Smooth muscle cell (in vitro differentiated cells): ENCODE data around the gene AKAP9. TPM values are rescaled to one million over a fixed set of nuclear protein-coding genes. Genes with fewer than 3 reads are reported as not detected.
"Not testable (repeated sequence)": the region's sequence is repeated elsewhere in the genome, so short reads cannot be mapped to it uniquely, and the experiment has no call there.

Source experiments
- DNase-seq: peaks from one replicate; lab custom pipeline; 2025; ENCODE audit not compliant: unreplicated experiment; lab: John Stamatoyannopoulos, UW
- H2AFZ ChIP-seq: fragments of 200-600 bp; sonication (generic); 2 replicates; pipeline ENCODE4 v1.6.0; 2016; ENCODE audit warnings: antibody characterized with exemption, low read depth, mild to moderate bottlenecking
- H3F3A ChIP-seq: fragments of 200-600 bp; sonication (generic); 2 replicates; pipeline ENCODE4 v1.6.0; 2017; ENCODE audit warnings: antibody characterized with exemption, low read depth
- H3K27ac ChIP-seq: fragments of 200-600 bp; sonication (generic); 2 replicates; pipeline ENCODE4 v1.5.1; 2016; ENCODE audit warnings: low read depth, mild to moderate bottlenecking
- H3K27me3 ChIP-seq: fragments of 200-600 bp; sonication (generic); 2 replicates; pipeline ENCODE4 v1.6.1; 2016; ENCODE audit warnings: low read depth, mild to moderate bottlenecking
- H3K36me3 ChIP-seq: fragments of 200-600 bp; sonication (generic); 2 replicates; pipeline ENCODE4 v1.5.1; 2016; ENCODE audit warnings: low read depth
- H3K4me1 ChIP-seq: fragments of 200-600 bp; sonication (generic); 2 replicates; pipeline ENCODE4 v1.5.1; 2016; ENCODE audit warnings: low read depth
- H3K4me2 ChIP-seq: fragments of 200-600 bp; sonication (generic); 2 replicates; pipeline ENCODE4 v1.6.0; 2016; ENCODE audit warnings: mild to moderate bottlenecking
- H3K4me3 ChIP-seq: fragments of 200-600 bp; sonication (generic); 2 replicates; pipeline ENCODE4 v1.5.1; 2016; ENCODE audit warnings: mild to moderate bottlenecking
- H3K79me2 ChIP-seq: fragments of 200-600 bp; sonication (generic); 2 replicates; pipeline ENCODE4 v1.6.0; 2016; ENCODE audit warnings: low read depth, mild to moderate bottlenecking
- H3K9ac ChIP-seq: fragments of 200-600 bp; sonication (generic); 2 replicates; pipeline ENCODE4 v1.6.0; 2016; ENCODE audit warnings: low read depth
- H3K9me3 ChIP-seq: fragments of 200-600 bp; sonication (generic); replicated peaks from 2 replicates; pipeline ENCODE4 v1.5.1; 2016; ENCODE audit warnings: low read depth
- H4K20me1 ChIP-seq: fragments of 200-600 bp; sonication (generic); 2 replicates; pipeline ENCODE4 v1.6.0; 2016; ENCODE audit warnings: low read depth
- CTCF ChIP-seq: fragments of 200-600 bp; sonication (generic); IDR thresholded peaks from 2 replicates; pipeline ENCODE4 v1.5.1; 2017; ENCODE audit warnings: borderline replicate concordance, mild to moderate bottlenecking, antibody characterized with exemption; ENCODE audit not compliant: insufficient read depth, poor library complexity, severe bottlenecking
- WGBS: methylation state at CpG from one replicate; pipeline ENCODE4 v1.1.7; 2016; ENCODE audit warnings: low lambda C conversion rate; 5-methylcytosine and 5-hydroxymethylcytosine counted together
- polyA plus RNA-seq: library from polyadenylated mRNA; unstranded; fragments of >200 nt; fragmentation: Nextera tagmentation; extraction: Ambion mirVana; gene quantifications from 2 replicates; pipeline ENCODE4 v1.2.1, GENCODE V29; 2016
- total RNA-seq: library from RNA; depleted of rRNA; stranded (reverse); fragments of >200 nt; gene quantifications from 2 replicates; pipeline ENCODE4 v1.2.3, GENCODE V29; 2014

AKAP9 gene
- total and polyA plus RNA-seq, 2 experiments from 2014 or later: 41.7 to 57.8 TPM

- H3K9ac ChIP-seq: no peak overlapping the region
- H3K27me3 ChIP-seq: no peaks in the 10 kb centered on the region
- no peak for TF ChIP-seq CTCF
- no peak overlapping the region for H3K4me2 ChIP-seq
- no peaks in the 10 kb centered on the region for H3K79me2 ChIP-seq
- H3F3A ChIP-seq: no peaks in the 10 kb centered on the region
- H4K20me1 ChIP-seq: no peaks in the 10 kb centered on the region
- 91% methylated on average over 1 of the region's 1 CpG for WGBS
- no peaks in the 10 kb centered on the region for H3K4me1 ChIP-seq
- H2AFZ ChIP-seq: no peak overlapping the region
- H3K27ac ChIP-seq: no peak overlapping the region
- H3K9me3 ChIP-seq: no peaks in the 10 kb centered on the region
- H3K4me3 ChIP-seq: no peak overlapping the region
- H3K36me3 ChIP-seq: peaks cover 49% of the 10 kb centered on the region
- DNase-seq: no peak
Observed at GRCh38 chr7:92095380-92095779, 154.7 kb downstream of the AKAP9 start.

GRCh38 chr7:92100534-92100933 is 159.9 kb downstream of the AKAP9 start:
- Histone ChIP-seq H3K4me2 (no peak overlapping the region), H3K27me3 (no peaks in the 10 kb centered on the region), H3K4me1 (no peaks in the 10 kb centered on the region), H3K27ac (no peak overlapping the region), H3K9me3 (no peaks in the 10 kb centered on the region), H3F3A (no peaks in the 10 kb centered on the region), H3K79me2 (no peaks in the 10 kb centered on the region), H3K9ac (no peak overlapping the region), H2AFZ (no peak overlapping the region), H4K20me1 (no peaks in the 10 kb centered on the region), H3K4me3 (no peak overlapping the region), H3K36me3 (peaks cover 32% of the 10 kb centered on the region)
- DNase-seq: no peak
- no peak for TF ChIP-seq CTCF
- 93% methylated on average over 1 of the region's 1 CpG for WGBS

- H3K36me3 ChIP-seq: peaks cover 21% of the 10 kb centered on the region
- not testable (repeated sequence) for H4K20me1 ChIP-seq, H3K9ac ChIP-seq, H3K4me3 ChIP-seq, H3K9me3 ChIP-seq, H3K27me3 ChIP-seq, H3K4me1 ChIP-seq, H2AFZ ChIP-seq, H3K4me2 ChIP-seq, DNase-seq, H3F3A ChIP-seq, H3K27ac ChIP-seq, H3K79me2 ChIP-seq
- WGBS: 87% methylated on average over 5 of the region's 5 CpGs
Observed at GRCh38 chr7:92102862-92103261, 162.2 kb downstream of the AKAP9 start.

- Histone ChIP-seq H3K9me3 (no peaks in the 10 kb centered on the region), H3K4me2 (no peak overlapping the region), H3K79me2 (no peaks in the 10 kb centered on the region), H3K27ac (no peak overlapping the region), H3K4me3 (no peak overlapping the region), H3K9ac (no peak overlapping the region), H4K20me1 (peaks cover 10% of the 10 kb centered on the region), H3F3A (peaks cover 2% of the 10 kb centered on the region), H2AFZ (no peak overlapping the region), H3K27me3 (no peaks in the 10 kb centered on the region), H3K4me1 (no peaks in the 10 kb centered on the region), H3K36me3 (peaks cover 10% of the 10 kb centered on the region)
- no peak for DNase-seq
- TF ChIP-seq CTCF: no peak
- WGBS: 97% methylated on average over 8 of the region's 8 CpGs
Observed at GRCh38 chr7:92108821-92109220, 168.2 kb downstream of the AKAP9 start.
